ENCODE measurements around the gene RHOG. TPM values are rescaled to one million over a fixed set of nuclear protein-coding genes. Genes with fewer than 3 reads are reported as not detected.

Gene RHOG
- total and polyA plus RNA-seq, 9 of the 15 experiments (the other 6 are each of a cell fraction or from before 2014, with no cell fraction given) = 22.6 to 162 (median 80.3) TPM

GRCh38 chr11:3879216-3879966 is 38.6 kb upstream of the RHOG start (continued):
- TF ChIP-seq ZNF609 (CRISPR knock-in tag; IDR thresholded peaks at IDR 0.05; ENCODE audit: borderline replicate concordance) = no peak
- TF ChIP-seq BCOR (IDR thresholded peaks at IDR 0.05) = no peak
- no peak for TF ChIP-seq ELK3 (CRISPR knock-in tag; IDR thresholded peaks at IDR 0.05)
- TF ChIP-seq NCOA4 (IDR thresholded peaks at IDR 0.05; ENCODE audit: partially characterized antibody) = no peak
- TF ChIP-seq ZBTB5 (IDR thresholded peaks at IDR 0.05) = no peak
- peak; percentile 72 for TF ChIP-seq MEIS2 (IDR thresholded peaks at IDR 0.05; ENCODE audit: partially characterized antibody)
- TF ChIP-seq PML (IDR thresholded peaks at IDR 0.05; ENCODE audit: low read length) = 0 out of 2 replicates have a peak, but pooled peaks have one; percentile 17
- TF ChIP-seq SETDB1 (IDR thresholded peaks at IDR 0.05; ENCODE audit: low read length) = no peak
- TF ChIP-seq EP300 (IDR thresholded peaks at IDR 0.05; ENCODE audit: low read length) = no peak
- TF ChIP-seq NFE2 (IDR thresholded peaks at IDR 0.05; ENCODE audit: low read depth) = 0 out of 2 replicates have a peak, but pooled peaks have one; percentile 18
- 0 out of 2 replicates have a peak, but pooled peaks have one; percentile 23 for TF ChIP-seq HMBOX1 (IDR thresholded peaks at IDR 0.05)
- TF ChIP-seq, protein P1, sequence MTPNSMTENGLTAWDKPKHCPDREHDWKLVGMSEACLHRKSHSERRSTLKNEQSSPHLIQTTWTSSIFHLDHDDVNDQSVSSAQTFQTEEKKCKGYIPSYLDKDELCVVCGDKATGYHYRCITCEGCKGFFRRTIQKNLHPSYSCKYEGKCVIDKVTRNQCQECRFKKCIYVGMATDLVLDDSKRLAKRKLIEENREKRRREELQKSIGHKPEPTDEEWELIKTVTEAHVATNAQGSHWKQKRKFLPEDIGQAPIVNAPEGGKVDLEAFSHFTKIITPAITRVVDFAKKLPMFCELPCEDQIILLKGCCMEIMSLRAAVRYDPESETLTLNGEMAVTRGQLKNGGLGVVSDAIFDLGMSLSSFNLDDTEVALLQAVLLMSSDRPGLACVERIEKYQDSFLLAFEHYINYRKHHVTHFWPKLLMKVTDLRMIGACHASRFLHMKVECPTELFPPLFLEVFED (CRISPR knock-in tag; conservative IDR thresholded peaks at IDR 0.05) = no peak
- TF ChIP-seq ETV6 (IDR thresholded peaks at IDR 0.05; ENCODE audit: borderline replicate concordance in 1 of 2, low read depth in 2 of 2, low read length in 1 of 2) = no peak
- TF ChIP-seq ETV6 (CRISPR knock-in tag; IDR thresholded peaks at IDR 0.05; ENCODE audit: borderline replicate concordance) = no peak
- no peak for TF ChIP-seq TOE1 (IDR thresholded peaks at IDR 0.05; ENCODE audit: borderline replicate concordance)
- TF ChIP-seq TOE1 (CRISPR knock-in tag; IDR thresholded peaks at IDR 0.05; ENCODE audit: borderline replicate concordance, low read depth) = no peak
- no peak for TF ChIP-seq CAMTA2 (CRISPR knock-in tag; conservative IDR thresholded peaks at IDR 0.05)
- TF ChIP-seq ZFPM2 (CRISPR knock-in tag; IDR thresholded peaks at IDR 0.05) = no peak

Measured in K562 (cell line).